HG03025 (cell line): ENCODE data around the gene EBF3.

Source experiments
- ATAC-seq: cut with Tn5 transposase; IDR thresholded peaks from one replicate; pipeline ENCODE4 v1.9.1; 2021; ENCODE audit warnings: mild to moderate bottlenecking, moderate library complexity; ENCODE audit not compliant: unreplicated experiment, low FRiP score

EBF3 gene, protein sequence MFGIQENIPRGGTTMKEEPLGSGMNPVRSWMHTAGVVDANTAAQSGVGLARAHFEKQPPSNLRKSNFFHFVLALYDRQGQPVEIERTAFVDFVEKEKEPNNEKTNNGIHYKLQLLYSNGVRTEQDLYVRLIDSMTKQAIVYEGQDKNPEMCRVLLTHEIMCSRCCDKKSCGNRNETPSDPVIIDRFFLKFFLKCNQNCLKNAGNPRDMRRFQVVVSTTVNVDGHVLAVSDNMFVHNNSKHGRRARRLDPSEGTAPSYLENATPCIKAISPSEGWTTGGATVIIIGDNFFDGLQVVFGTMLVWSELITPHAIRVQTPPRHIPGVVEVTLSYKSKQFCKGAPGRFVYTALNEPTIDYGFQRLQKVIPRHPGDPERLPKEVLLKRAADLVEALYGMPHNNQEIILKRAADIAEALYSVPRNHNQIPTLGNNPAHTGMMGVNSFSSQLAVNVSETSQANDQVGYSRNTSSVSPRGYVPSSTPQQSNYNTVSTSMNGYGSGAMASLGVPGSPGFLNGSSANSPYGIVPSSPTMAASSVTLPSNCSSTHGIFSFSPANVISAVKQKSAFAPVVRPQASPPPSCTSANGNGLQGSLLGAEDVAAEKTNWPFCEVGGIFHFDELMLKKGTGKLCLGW

GRCh38 chr10:129963641-129964501, at the start of gene EBF3:
EBF3 (minus strand) TSS chr10:129964274; CDS start chr10:129963768, 506 bp downstream.
- no peak for ATAC-seq

- ATAC-seq, result no peak
Observed at GRCh38 chr10:130013335-130014262, 49.5 kb upstream of the EBF3 start.

DNA sequence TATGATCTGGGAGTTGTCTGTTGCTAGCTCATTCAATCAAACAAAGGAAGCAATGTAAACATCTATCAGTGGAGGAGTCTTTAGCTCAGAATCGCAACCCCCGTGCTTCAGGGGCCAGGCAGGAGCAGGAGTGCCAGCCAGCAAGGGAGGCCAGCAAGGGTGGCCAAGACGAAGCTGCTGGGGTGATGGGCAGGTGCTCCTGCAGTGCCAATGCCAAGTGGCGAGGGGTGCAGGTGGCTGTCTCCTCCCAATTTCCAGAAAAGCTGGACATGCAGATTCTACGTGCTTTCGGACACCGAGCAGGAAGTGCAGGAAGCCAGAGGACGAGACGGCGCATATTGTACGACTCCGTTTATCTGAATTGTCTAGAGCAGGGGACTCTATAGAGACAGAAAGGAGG, 48.1 kb upstream of the EBF3 start:
- no peak for ATAC-seq

DNA sequence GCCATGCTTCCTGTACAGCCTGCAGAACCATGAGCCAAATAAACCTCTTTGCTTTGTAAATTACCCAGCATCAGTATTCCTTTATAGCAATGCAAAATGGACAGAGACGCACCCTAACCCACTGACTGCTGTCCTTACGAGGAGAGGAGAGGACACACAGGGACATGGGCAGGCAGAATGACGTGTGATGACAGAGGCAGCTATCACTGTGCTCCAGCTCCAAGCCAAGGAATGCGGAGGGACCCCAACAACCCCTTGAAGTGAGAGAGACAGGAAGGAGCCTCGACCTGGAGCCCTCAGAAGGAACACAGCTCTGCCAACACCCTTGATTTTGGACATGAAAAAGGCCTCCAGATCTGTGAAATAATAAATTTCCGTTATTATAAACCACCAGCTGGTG, 46.6 kb upstream of the EBF3 start:
- ATAC-seq, result no peak

GRCh38 chr10:130009228-130009627, 45.2 kb upstream of the EBF3 start:
- ATAC-seq, result no peak

DNA sequence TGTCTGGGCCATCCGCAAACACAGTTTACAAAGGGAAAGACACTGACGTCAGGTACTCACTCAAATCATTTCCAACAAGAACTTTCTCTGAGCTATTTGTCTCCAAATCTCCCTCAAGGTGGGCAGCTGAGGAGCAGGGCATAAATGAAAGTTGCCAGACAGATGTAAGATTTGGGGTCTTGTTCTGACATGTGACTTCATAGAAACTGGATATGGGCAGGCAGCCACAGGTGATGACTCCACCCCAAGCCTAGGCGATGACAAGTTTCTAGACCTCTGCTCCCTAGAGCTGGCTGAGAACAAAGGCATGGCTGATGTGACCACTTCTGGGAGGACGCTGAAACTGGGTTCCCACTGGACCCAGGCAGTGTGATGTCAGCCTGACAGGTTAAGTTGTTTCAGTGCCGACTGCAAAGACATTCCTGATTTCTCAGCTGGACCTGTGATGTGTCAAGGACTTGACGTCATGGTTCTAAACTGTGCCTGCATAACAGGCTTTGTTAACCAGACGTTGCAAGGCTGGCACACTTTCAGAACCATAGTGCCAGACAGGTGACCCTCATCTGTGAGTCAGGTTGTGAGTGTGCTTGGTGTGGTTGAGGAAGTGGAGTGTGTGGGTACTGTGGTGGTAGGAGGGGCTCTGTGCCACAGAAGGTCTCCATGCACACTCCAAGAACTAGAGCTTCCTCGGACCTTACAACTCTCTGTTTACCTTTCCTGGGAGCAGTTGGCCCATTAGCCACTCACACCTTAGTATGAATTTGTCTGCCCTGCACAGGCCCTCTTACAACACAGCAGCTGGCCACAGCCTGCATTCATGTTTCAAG, 39.9 kb upstream of the EBF3 start:
- ATAC-seq, result no peak

DNA sequence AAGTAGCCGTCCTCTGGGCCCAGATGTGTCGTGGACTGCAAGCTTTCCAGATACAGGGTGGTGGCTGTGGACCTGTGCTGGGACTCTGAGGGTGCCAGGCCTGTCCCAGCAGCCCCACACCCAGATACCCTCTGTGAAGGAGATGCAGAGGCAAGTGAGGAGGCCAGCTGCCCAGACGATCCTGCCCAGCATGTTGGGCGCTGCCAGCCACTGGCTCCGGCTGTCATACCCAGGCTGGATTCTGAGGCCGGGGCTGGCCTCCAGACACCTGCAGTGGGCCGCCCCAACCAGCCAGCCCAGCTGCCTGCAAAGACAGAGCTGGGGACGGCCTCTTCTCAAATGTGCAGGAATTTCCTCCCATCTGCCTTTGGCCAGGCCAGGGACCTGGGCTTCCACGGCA, 39.1 kb upstream of the EBF3 start:
- no peak for ATAC-seq

DNA sequence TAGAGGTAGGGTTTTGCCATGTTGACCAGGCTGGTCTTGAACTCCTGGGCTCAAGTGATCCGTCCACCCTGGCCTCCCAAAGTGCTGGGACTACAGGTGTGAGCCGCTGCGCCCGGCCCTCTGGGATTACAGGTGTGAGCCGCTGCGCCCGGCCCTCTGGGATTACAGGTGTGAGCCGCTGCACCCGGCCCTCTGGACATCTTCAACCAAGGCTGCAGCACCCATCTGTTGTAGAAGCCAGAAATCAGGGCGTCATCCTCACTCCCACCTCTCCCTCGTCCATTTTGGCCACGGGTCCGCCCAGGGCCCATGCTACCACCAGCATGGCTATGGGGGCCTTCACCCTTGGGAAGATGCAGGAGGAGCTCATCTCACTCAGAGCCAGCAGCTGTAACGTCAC, 38.5 kb upstream of the EBF3 start:
- no peak for ATAC-seq

- no peak for ATAC-seq
Observed at GRCh38 chr10:130000918-130001317, 36.8 kb upstream of the EBF3 start.

DNA sequence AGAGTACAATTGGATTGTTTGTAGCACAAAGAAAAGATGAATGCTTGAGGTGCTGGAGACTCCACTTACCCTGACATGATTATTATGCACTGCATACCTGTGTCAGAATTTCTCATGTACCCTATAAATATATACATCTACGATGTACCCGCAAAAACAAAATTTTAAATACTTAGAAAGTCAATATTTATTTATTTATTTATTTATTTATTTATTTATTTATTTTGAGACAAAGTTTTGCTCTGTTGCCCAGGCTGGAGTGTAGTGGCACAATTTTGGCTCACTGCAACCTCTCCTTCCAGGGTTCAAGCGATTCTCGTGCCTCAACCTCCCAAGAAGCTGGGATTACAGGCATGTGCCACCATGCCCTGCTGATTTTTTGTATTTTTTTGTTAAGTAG, 35.1 kb upstream of the EBF3 start:
- no peak for ATAC-seq

DNA sequence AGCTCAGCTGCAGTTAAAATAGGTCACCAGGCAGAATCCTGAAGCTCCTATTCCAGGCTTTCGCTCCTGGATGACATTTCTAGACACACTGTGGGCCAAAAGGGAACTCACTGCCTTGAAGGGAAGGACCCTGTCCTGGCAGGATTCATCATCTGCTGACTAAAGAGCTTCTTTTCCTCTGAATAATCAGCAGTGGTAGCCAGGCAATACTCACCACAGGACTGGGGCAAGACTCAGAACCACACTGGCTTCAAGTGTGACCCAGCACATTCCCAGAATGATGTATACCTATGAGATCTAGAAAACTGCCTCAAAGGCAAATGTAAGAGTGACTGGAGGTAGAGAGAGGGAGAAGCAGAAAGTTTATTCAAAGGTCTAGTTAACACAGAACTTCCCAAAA, 29.5 kb upstream of the EBF3 start:
- no peak for ATAC-seq

GRCh38 chr10:129992356-129992755, 28.3 kb upstream of the EBF3 start:
- no peak for ATAC-seq

- no peak for ATAC-seq
Observed at GRCh38 chr10:129982825-129983224, 18.8 kb upstream of the EBF3 start.

DNA sequence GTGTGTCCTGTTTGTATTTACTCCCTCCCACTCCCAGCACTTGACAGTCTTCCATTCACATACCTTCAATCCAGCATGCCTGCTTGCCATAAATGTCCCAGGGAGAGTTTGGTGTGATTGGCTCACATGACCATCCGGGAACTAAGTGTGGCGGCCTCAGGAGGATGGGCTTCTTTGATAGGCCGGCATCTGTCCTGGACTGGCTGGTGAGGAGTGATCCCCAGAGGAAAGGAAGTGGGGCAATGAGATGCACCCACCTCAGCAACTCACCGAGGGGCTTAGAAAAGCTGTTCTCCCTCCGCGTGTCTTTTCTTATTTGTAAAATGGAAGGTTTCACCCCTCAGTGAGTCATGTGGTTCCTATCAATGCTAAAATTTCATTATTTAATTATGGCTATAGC, 14.9 kb upstream of the EBF3 start:
- ATAC-seq, result no peak

- no peak for ATAC-seq
Observed at GRCh38 chr10:129978322-129978721, 14.2 kb upstream of the EBF3 start.

GRCh38 chr10:129977794-129978193, 13.7 kb upstream of the EBF3 start:
- no peak for ATAC-seq

- no peak for ATAC-seq
Observed at GRCh38 chr10:129973674-129974059, 9.6 kb upstream of the EBF3 start.

DNA sequence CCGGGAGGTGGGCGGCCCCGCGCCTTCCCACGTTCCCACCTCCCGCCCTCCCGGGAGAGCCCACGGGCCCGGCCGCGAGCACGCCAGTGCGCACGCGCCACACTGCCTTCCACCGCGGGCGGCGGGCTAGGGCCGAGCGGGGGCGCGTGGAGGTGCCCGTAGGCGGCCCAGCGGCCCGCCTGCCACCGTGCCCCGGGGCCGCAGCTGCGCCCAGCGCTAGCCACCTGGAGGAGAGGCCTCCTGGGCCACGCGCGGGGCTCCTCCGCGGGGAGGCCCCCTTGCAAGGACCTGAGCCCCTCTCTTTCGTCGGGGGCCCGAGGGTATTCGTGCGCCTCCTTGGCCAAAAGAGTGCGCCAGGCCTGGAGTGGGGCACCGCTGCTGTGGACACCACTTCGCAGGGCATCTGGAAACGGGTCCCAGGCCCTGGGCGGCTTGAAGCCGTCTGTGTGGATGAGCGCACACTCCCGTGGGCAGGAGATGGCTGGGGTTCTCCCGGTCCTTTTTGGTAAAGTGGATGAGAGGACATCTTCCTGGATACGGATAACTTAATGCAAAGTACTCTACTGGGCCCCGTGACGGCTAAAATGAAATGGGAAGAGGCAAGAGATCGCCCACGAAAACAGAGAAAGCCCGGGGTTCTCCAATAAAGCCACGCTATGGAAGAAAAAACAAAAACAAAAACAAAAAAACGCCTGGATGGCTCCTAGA, 9.0 kb upstream of the EBF3 start:
- no peak for ATAC-seq
